ENCODE measurements around the gene BNC2.

Gene BNC2

DNA sequence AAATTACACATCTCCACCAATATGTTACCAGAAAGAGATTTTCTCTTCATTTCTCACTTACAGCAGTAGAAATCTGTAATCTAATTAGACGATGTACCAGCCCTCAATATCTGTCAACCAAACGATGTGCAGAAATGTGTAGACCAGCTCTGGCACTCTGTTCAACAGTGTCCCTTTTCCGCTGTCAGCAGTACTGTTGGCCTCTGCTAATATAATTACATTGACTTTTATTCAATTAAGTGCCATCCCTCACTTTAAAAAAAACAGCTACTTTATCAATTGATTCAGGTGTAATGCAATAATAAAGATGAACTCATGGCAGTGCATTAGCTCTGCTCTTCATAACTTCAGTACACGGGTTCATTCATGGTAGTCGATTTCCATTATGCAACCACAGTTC, 448.4 kb downstream of the BNC2 start:
- peak overlapping the region in 1 of 3 experiments; percentile 32 for H3K27ac Mint-ChIP-seq
- H3K36me3 Mint-ChIP-seq (ENCODE audit: low read depth) = peaks cover 12% of the 10 kb centered on the region
- H3K27me3 Mint-ChIP-seq (ENCODE audit: low read depth) = no peaks in the 10 kb centered on the region
- H3K9me3 Mint-ChIP-seq = no peaks in the 10 kb centered on the region
- H3K4me1 Mint-ChIP-seq = peaks cover 54% of the 10 kb centered on the region
- no peak overlapping the region for H3K4me3 Mint-ChIP-seq
- TF ChIP-seq, protein P1, sequence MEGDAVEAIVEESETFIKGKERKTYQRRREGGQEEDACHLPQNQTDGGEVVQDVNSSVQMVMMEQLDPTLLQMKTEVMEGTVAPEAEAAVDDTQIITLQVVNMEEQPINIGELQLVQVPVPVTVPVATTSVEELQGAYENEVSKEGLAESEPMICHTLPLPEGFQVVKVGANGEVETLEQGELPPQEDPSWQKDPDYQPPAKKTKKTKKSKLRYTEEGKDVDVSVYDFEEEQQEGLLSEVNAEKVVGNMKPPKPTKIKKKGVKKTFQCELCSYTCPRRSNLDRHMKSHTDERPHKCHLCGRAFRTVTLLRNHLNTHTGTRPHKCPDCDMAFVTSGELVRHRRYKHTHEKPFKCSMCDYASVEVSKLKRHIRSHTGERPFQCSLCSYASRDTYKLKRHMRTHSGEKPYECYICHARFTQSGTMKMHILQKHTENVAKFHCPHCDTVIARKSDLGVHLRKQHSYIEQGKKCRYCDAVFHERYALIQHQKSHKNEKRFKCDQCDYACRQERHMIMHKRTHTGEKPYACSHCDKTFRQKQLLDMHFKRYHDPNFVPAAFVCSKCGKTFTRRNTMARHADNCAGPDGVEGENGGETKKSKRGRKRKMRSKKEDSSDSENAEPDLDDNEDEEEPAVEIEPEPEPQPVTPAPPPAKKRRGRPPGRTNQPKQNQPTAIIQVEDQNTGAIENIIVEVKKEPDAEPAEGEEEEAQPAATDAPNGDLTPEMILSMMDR (IDR thresholded peaks at IDR 0.05; ENCODE audit: unreplicated experiment in 3 of 3) = no peak

DNA sequence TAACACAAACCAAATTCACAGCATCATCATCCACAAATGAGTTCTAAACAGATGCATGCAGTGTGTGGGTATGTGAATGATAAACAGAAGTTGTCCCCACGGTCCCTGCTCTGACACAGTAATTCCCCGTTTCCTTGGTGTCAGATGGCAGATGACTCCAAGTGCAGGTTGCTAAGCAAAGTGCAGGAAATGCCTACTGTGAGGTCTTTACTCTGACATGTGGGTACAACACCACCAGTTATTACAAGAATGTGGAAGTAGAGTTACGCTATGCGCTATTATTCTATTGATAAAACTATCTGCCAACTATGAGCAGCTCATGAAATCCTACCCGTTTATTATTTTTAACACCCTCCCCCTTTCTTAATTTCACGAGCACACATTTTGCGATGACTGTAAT, 448.9 kb downstream of the BNC2 start:
- H3K36me3 Mint-ChIP-seq (ENCODE audit: low read depth) = peaks cover 12% of the 10 kb centered on the region
- peaks cover 55% of the 10 kb centered on the region for H3K4me1 Mint-ChIP-seq
- TF ChIP-seq, protein P1 (IDR thresholded peaks at IDR 0.05; ENCODE audit: unreplicated experiment in 3 of 3) = no peak
- no peak overlapping the region for H3K4me3 Mint-ChIP-seq
- peak overlapping the region in 1 of 3 experiments; percentile 32 for H3K27ac Mint-ChIP-seq
- H3K9me3 Mint-ChIP-seq = no peaks in the 10 kb centered on the region
- no peaks in the 10 kb centered on the region for H3K27me3 Mint-ChIP-seq (ENCODE audit: low read depth)

DNA sequence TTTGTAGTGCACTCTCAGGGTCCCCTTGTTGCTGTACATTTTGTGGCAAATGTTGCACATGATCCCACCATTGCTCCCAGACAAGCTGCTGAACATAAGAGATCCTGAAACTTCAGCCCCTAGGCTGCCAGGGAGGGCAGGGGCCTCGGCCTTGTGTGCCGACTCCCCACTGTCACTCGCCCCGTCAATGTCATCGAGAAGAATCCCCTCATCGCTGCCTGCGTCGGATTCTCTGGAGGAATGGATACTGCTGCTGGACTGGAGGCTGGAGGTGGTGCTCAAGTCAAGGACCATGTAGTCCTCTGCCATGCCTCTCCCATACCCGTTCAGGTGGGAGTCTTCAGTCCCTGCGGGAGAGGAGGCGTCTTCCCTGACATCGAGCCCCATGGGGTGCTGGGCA, 451.3 kb downstream of the BNC2 start:
- H3K36me3 Mint-ChIP-seq (ENCODE audit: low read depth) = peaks cover 13% of the 10 kb centered on the region
- TF ChIP-seq, protein P1 (IDR thresholded peaks at IDR 0.05; ENCODE audit: unreplicated experiment in 3 of 3) = no peak
- no peak overlapping the region for H3K4me3 Mint-ChIP-seq
- peaks cover 53% of the 10 kb centered on the region for H3K4me1 Mint-ChIP-seq
- H3K27me3 Mint-ChIP-seq (ENCODE audit: low read depth) = no peaks in the 10 kb centered on the region
- H3K27ac Mint-ChIP-seq = peak overlapping the region in 1 of 3 experiments; percentile 88
- H3K9me3 Mint-ChIP-seq = no peaks in the 10 kb centered on the region

- H3K4me1 Mint-ChIP-seq = peaks cover 53% of the 10 kb centered on the region
- TF ChIP-seq, protein P1 (IDR thresholded peaks at IDR 0.05; ENCODE audit: unreplicated experiment in 3 of 3) = no peak
- peak overlapping the region; percentile 52 to 89 (median 88) for H3K27ac Mint-ChIP-seq
- no peaks in the 10 kb centered on the region for H3K27me3 Mint-ChIP-seq (ENCODE audit: low read depth)
- H3K36me3 Mint-ChIP-seq (ENCODE audit: low read depth) = peaks cover 16% of the 10 kb centered on the region
- H3K9me3 Mint-ChIP-seq = no peaks in the 10 kb centered on the region
- no peak overlapping the region for H3K4me3 Mint-ChIP-seq
These were observed 451.7 kb downstream of the BNC2 start for GRCh38 chr9:16418721-16419120.

DNA sequence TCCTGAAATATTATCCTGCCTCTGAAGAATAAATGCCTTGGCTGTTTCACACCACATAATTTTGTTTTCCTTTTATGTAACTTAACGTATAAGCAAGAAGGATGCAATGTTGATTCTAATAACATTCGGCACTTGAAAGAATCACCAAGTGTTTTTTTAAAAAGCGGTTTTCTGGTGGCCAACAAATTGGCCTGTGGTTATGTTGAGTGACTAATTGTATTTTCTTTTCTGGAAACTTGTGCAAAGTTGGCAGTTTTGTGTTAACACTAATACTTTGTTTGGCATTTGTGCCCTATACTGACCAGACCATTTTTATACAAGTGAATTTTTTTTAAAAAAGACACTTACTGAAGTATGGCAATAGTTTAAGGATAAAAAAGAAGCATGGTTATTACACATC, 452.7 kb downstream of the BNC2 start:
- Mint-ChIP-seq H3K4me1 (peaks cover 45% of the 10 kb centered on the region), H3K36me3 (ENCODE audit: low read depth) (peaks cover 16% of the 10 kb centered on the region), H3K27ac (peak overlapping the region; percentile 88 to 93 (median 89)), H3K4me3 (no peak overlapping the region), H3K27me3 (ENCODE audit: low read depth) (no peaks in the 10 kb centered on the region), H3K9me3 (no peaks in the 10 kb centered on the region)
- TF ChIP-seq, protein P1 (IDR thresholded peaks at IDR 0.05; ENCODE audit: unreplicated experiment in 3 of 3) = no peak

DNA sequence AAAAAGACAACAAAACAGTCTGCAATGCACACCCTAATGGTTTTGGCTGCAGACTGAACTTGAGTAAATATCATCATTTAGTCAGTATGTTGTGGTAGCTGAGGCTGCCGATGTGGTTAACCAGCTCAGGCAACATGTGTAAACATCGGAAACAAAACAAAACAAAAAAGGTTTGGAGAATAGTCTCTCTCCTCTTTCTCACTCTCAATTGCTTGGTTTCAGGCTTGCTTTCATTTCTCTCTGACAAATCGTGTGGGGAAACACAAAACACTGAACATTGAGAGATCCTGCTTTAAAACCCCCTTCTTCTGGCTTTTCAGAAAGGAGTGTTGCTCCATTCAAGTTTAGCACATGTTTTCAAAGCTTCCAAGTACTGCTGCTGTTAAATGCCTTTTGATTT, 453.3 kb downstream of the BNC2 start:
- TF ChIP-seq, protein P1 (IDR thresholded peaks at IDR 0.05; ENCODE audit: unreplicated experiment in 3 of 3) = no peak
- Mint-ChIP-seq H3K9me3 (no peaks in the 10 kb centered on the region), H3K4me3 (no peak overlapping the region), H3K36me3 (ENCODE audit: low read depth) (peaks cover 16% of the 10 kb centered on the region), H3K27ac (peak overlapping the region; percentile 88 to 93 (median 89)), H3K4me1 (peaks cover 45% of the 10 kb centered on the region), H3K27me3 (ENCODE audit: low read depth) (no peaks in the 10 kb centered on the region)
